Aortic smooth muscle cell (primary cell): Measurements from ENCODE around the gene HAUS3. TPM values are rescaled to one million over a fixed set of nuclear protein-coding genes. Genes with fewer than 3 reads are reported as not detected.

Source experiments
- total RNA-seq: library from RNA; depleted of rRNA; stranded (reverse); fragments of >200 nt; gene quantifications from 2 replicates; pipeline ENCODE4 v1.2.3, GENCODE V29; 2014

HAUS3 gene, protein sequence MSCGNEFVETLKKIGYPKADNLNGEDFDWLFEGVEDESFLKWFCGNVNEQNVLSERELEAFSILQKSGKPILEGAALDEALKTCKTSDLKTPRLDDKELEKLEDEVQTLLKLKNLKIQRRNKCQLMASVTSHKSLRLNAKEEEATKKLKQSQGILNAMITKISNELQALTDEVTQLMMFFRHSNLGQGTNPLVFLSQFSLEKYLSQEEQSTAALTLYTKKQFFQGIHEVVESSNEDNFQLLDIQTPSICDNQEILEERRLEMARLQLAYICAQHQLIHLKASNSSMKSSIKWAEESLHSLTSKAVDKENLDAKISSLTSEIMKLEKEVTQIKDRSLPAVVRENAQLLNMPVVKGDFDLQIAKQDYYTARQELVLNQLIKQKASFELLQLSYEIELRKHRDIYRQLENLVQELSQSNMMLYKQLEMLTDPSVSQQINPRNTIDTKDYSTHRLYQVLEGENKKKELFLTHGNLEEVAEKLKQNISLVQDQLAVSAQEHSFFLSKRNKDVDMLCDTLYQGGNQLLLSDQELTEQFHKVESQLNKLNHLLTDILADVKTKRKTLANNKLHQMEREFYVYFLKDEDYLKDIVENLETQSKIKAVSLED
- total RNA-seq, result 6.5 and 8.2 TPM in 2 replicates

DNA sequence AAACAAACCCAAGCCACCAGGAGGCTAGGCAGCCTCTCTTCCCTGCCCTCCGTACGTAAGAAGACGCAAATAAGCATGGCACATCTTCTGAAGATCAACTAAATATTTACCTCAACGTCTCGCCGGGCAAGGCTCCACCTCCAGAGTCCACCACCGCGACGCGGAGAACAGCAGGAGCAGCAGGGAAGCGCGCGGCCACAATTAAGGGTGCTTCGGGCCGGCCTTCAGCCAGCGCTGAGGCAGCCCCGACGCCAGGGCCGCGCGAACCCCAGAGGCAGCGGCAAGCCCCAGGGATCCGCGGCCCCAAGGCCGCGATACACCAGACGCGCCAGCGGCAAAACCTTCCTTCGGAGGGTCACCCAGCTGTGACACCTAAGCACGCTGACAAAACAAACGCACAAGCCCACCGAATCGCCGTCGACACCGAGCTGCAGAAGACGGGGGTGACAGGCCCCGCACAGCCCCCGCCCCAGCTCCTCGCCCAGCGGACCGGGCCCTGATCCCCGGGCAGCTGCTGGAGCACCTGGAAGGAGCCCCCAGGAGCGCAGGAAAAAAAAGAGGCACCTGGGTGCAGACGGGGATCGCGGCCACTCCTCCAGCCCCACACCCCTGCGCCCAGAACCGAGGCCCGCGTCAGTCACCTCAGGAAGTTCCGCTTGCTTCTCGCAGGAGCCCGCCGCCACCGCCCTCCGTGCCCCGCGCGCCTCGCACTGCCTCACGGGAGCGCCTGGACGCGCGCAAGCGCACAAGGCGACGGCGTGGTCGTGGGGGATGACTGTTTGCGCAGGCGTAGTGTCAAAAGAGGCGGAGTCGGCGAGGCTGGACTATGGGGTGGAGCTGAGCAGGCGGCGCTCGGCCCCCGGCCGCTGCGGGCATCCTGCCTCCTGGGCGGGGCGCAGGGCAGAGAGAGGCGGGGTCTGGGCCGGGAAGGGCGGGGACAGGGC, at the start of gene HAUS3, which contains the start of gene POLN:
Gene HAUS3 (minus strand): TSS at position 712 of the 944 bp plus-strand sequence. CDS start 1,175 bp downstream, outside the sequence.
Gene POLN (minus strand): TSS at position 712 of the 944 bp plus-strand sequence. CDS start 12,890 bp downstream, outside the sequence.

DNA sequence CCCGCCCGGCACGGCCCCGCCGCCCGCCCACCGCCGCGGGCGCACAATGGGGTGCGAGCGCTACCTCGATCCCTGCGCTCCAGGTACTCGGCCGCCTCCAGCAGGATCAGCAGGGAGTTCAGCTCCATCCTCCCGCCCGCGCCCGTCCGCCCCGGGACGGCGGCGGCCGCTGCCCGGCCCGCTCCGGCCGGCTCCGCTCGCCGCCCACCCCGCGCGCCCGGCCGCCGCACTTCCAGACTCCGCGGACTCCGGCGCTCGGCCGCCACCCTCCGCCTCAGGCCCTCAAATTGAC, 19.9 kb upstream of the HAUS3 start, which contains the start of gene MXD4:
Gene MXD4 (minus strand): TSS at position 257 of the 292 bp plus-strand sequence. CDS start 129 bp downstream, at position 128.

Other genes with a start within 250 kb of the HAUS3 start
- gene NELFA, start 233.1 kb downstream of the HAUS3 start, total RNA-seq, result 12.8 and 12.9 TPM in 2 replicates
- gene NAT8L, start 182.8 kb downstream of the HAUS3 start, total RNA-seq, result under 0.01 TPM in 2 replicates
- 2.2 and 3.4 TPM in 2 replicates for gene POLN, start within 50 bp of the HAUS3 start, total RNA-seq
- 60.5 and 64.5 TPM in 2 replicates for gene MXD4, start 20.0 kb upstream of the HAUS3 start, total RNA-seq
- 16.1 and 19.2 TPM in 2 replicates for gene ZFYVE28, start 176.5 kb upstream of the HAUS3 start, total RNA-seq
- gene CFAP99, start 176.8 kb upstream of the HAUS3 start, total RNA-seq, result 0.12 and 0.13 TPM in 2 replicates
- gene RNF4, start 227.0 kb upstream of the HAUS3 start, total RNA-seq, result 33.8 and 35.3 TPM in 2 replicates